Right kidney (tissue), 9 donors: ENCODE measurements around the gene CDCP2.

Experiments
- DNase-seq: peaks from one replicate; pipeline ENCODE4 v3.0.0-alpha.2; 2016
- long read RNA-seq, 8 donors: transcript quantifications; one replicate each; lab custom pipeline, GENCODE V29; 2026

The CDCP2 gene
- long read RNA-seq, donor 1 = 0 reads
- long read RNA-seq, donor 2 = 0 reads
- long read RNA-seq, donor 3 = 0 reads
- long read RNA-seq, donor 4 = 0 reads
- long read RNA-seq, donor 5 = 0 reads
- long read RNA-seq, donor 6 = 0 reads
- long read RNA-seq, donor 7 = 0 reads
- long read RNA-seq, donor 8 = 0 reads

GRCh38 chr1:54152696-54153095 is at the start of gene CDCP2:
Gene CDCP2, minus strand, starts transcription at chr1:54153000. Its CDS starts 78 bp downstream, at chr1:54152922.
- DNase-seq = no peak

- no peak for DNase-seq
These were observed 47.8 kb upstream of the CDCP2 start for GRCh38 chr1:54200519-54200997.

- peak; percentile 83 for DNase-seq
These were observed 47.1 kb upstream of the CDCP2 start, which contains the start of the genes CYB5RL and MRPL37 for GRCh38 chr1:54199765-54200518. Gene CYB5RL, minus strand, starts transcription at chr1:54200030. Its CDS starts 4,414 bp downstream, at chr1:54195616. Gene MRPL37, plus strand, starts transcription at chr1:54200167. Its CDS starts 77 bp downstream, at chr1:54200244.

DNA sequence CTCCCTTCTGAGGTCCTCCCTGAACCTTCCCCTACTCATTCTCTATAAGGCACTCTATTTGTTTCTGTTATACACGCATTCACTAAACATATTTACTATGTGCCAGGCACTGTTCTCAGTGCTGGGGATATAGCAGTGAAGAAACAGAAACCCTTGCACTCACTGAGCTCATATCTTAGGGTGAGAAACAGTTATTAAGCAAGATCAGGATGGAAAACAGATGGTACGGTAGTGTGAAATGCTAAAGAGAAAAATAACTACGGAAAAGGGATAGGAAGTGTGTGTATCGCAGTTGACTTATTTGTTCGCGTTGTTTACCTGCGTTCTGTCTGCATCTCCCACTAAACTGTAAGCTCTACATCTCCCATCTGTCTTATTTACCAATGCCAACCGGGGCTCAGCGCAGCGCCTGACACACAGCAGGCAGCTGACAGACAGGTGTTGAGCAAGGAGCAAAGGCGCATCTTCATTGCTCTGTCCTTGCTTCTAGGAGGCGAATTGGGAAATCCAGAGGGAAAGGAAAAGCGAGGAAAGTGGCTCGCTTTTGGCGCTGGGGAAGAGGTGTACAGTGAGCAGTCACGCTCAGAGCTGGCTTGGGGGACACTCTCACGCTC is 46.5 kb upstream of the CDCP2 start:
- DNase-seq = no peak

DNA sequence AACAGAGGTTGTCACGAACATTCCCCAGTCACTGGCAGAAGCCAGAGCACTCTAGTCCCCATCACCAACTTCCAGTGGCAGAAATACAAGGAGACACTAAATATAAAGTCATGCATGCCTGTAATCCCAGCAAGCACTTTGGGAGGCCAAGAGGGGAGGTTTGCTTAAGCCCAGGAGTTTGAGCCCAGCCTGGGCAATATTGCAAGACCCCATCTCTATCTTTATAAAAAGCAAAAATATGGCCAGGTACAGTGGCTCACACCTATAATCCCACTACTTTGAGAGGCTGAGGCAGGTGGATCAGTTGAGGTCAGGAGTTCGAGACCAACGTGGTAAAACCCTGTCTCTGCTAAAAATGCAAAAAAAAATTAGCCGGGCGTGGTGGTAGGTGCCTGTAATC is 40.7 kb upstream of the CDCP2 start:
- DNase-seq = no peak

DNA sequence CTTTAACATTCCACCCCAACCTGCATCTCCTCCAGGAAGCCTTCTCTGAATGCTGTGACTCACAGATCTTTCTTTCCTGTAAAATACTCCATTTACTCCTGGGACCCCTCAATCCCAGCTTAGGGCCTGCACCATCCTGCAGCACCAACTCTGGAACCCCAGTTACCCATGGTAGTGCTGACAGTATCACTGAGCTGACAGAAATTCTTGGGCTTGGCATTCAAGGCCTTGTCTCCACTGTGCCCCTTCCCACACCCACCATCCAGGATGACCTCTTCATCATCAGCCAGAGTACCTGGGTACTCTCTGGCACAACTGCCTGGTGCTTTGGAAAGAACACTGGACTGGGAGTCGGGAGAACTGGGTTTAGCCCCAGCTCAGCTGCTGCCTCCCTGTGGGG is 38.7 kb upstream of the CDCP2 start:
- DNase-seq = no peak

- no peak for DNase-seq
These were observed 37.7 kb upstream of the CDCP2 start for GRCh38 chr1:54190526-54190925.

GRCh38 chr1:54188291-54188690 is 35.5 kb upstream of the CDCP2 start:
- no peak for DNase-seq

GRCh38 chr1:54186056-54186455 is 33.3 kb upstream of the CDCP2 start:
- no peak for DNase-seq

- DNase-seq = no peak
These were observed 28.0 kb upstream of the CDCP2 start for GRCh38 chr1:54180701-54181360.

DNA sequence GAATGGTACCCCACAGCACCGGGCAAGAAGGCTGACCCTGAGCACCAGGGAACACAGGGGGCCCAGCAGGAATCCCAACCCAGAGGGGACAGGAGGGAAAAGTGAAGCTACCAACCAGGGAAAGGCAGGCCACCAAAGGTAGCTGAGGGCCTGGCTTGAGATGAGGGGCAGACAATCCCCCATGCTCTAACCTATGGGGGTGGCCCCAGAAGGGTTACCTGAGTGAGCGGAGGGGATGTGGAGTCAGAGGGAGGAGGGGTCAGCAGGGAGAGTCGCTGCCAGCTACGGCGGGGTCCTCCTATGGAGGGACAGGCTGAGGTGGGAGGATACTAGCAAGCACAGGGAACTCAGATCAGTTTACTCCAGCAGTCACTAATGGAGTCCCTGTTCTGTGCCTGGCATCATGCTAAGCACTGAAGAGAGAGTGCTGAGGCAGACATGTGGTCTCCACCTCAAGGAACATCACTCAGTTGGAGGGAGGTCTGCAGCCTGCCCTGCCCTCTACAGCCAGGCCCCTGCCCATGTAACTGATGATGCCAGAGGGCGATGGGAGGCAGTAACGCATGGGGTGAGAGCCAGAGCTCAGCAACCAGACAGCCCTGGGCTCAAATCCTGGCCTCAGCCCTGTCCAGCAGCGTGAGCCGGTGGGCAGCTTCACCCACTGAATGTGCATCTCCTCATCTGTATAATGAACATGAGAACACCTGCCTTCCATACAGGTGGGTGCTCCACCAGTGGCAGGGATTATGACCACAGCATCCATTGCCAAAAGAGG is 25.7 kb upstream of the CDCP2 start:
- no peak for DNase-seq

- no peak for DNase-seq
These were observed 24.9 kb upstream of the CDCP2 start for GRCh38 chr1:54177726-54178125.

DNA sequence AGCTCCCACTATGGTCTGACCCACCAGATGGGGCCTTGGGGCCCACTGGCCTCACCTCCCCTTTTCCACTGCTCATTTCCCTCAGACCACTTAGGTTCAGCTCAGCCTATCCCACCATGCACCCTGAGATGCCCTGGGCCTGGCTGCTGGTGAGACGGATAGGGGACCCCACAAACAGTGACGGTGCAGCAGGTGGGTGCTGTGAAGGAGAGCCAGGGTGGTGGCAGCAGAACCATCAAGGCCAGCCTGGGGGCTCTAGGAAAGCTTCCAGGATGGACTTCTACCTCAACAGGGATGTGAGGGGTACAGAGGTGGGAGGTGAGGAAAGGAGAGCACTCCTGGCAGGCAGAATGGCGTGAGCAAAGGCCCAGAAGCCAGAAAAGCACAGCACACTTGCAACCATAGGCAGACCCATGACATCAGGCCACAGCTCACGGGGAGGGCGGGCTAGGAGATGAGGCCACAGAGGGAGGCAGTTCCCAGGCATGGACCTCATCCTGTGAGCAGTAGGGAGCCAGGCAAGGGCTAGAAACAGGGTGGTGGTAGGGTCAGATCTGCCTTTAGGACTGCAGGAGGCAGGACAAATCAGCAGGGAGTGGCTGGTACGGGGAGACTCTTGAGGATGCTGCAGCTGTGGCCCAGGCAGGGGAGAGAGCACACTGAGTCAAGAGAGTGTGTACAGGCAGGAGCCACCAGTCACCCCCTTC is 24.0 kb upstream of the CDCP2 start:
- no peak for DNase-seq

DNA sequence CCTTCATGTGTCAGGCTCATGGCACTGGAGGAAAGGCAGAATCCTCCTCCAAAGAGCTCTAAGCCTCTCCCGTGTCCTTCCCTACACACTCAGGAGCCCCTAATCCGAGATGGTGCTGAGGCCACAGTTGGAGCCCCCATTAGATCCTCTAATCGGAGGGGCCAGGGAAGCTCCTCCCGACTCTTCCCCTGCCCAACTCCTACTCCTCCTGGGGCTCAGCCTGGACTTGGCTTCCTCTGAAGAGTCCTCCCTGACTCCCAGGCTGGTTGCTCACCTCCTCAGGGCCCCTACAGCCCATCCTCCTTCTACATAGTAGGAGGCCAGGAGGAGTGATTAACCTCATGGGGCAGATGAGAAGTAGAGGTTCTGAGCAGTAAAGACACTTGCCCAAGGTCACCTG is 21.3 kb upstream of the CDCP2 start:
- DNase-seq = no peak

DNA sequence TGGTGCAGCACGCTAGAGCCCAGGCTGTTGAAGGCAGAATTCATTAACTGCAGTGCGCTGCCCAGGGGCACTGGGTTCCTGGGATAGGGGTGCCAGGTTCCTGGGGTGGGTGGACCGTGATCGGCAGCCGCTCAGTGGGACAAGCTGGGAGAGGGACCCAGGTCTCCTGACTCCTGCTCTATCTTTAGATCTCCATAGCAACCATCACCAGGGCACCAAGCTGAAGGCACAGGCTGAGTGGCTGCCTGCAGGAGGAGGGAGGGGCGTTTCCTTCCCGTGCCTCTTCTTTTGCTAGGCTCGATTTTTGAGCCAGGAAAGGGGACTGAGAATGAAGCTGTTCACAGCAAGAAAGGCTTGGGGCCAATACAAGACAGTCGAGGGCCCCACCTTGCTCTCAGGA is 20.9 kb upstream of the CDCP2 start:
- no peak for DNase-seq

DNA sequence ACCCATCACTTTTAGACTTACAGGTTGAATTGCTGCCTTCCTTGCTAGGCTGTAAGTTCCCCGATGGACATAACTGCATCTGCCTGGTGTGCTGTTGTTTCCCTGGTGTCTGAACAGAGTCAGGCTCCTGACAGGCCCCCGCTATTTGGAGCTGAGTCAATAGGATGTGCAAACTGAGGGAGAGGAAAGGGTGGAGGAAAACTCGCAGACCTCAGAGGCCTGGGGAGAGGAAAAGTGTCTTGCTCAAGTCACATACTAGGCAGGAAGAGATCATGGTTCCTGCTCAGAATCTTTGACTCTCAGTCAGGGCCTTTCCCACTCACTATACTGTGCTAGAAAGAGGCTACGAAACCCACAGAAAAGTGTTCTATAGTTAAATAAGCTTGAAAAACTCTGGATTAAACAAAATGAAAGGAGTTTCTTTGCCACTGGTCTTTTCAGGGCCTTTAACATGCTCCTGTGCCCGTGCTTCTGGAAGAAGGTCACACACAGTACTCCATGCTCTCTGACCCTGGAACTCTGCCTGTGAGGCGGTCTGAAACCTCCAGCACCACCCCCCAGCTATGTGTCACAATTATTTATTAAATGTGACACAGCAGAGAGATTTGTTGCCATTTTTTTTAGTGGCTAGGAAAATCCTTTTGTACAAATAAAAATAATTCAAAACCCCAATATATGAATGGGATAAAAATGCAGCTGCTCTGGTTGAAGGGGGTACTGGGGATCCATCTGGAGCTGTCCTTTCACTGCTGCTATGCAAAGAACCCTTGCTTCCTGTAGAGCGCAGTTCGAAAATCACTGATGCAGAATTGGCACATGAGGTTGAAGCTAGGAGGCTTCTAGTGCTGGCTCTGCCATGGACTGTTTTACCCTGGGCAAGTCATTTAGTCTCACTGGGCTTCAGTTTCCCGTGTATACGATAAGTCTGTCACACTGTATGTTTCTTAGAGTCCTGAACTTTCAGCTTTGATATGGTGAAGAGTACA is 20.1 kb upstream of the CDCP2 start:
- DNase-seq = no peak

DNA sequence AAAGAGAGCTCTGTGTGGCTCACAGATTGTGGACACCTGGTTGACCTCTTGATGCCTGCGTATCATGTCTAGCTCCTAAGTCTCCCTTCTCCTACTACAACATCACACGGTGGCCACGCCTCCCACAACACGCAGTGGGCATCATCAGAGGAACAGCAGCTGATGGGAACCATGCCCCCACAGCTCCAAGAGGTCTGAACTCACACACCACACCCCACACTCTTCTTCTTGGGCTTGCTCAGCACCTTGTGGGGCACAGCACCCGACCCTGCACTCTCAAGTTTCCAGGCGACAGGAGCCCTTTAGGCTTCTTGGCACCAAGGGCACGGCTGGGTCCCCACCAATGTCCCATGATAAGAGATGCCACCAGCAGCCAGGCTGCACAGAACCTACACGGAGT is 18.8 kb upstream of the CDCP2 start:
- no peak for DNase-seq

- DNase-seq = no peak
These were observed 18.2 kb upstream of the CDCP2 start for GRCh38 chr1:54171016-54171415.

DNA sequence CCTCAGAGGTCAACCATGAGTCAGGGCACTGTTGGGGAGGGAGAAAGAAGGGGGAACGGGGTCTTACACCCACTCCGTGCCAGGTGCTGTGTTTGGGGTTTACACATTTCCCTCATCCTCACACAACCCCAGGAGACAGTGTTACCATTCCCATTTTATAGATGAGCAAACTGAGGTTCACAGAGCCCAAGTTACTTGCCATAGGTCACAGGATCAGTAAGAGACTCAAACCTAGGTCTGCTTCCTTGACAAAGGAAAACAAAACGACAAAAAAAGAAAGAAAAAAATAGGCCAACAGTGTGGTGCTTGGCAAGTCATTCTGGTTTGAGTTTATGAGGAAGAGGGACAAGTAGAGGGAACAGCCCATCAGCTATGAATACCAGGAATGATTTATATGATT is 16.3 kb upstream of the CDCP2 start:
- no peak for DNase-seq
